Sigmoid colon (tissue), 4 donors: Measurements from ENCODE around the gene MPPED1.

Source experiments
- POLR2AphosphoS5 ChIP-seq, 4 donors: sonication (generic); formaldehyde crosslinking; IDR thresholded peaks; one replicate each; pipeline ENCODE4 v1.6.1; 2017; ENCODE audit warnings: antibody characterized with exemption in 4 of 4
- TF ChIP-seq, protein P1 (sequence below), 4 experiments: fragments of 450-650 bp in 3 of 4; fragments of 200-600 bp in 1 of 4; IDR thresholded peaks; one replicate each; pipeline ENCODE4 v1.5.1; 2016 to 2019; ENCODE audit warnings: antibody characterized with exemption in 4 of 4, mild to moderate bottlenecking in 3 of 4, moderate library complexity in 2 of 4

DNA sequence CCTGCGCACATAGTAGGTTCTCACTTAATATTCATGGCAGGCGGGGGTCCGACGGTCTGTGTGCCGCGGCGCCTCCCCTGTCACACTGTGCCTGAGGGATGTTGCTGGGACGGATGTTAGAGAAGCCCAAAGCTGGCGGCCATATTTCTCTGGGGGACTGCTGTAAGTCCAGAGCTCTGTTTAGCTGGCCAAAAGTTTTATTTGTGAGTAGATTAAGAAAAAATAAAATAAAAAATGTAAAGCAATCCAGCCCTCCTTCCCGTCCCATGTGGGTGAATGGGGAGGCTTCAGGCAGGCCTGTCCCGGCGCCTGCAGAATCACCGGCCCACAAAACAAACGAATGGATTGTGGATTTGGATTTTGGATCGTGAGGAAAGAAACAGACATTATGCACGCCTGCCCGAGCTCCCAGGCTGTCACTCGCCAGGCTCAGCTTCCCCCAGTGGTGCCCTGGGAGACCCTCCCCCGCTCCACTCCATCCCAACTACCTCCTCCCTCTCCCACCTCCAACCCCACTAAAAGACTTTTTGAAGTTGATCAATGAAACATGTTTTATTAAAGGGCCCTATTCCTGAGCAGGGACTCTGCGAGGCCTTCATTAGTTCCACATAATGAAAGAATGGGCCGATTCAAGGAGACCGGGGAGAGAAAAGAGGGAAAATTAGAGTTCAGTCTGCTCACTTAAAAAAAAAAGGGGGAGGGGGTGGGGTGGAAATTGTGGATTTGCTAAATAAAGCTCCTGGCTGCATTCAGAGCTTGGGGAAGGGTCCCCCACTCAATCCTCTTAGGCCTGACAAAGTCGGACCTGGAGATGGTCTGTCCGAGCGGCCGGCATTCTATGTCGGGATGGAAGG is 48.3 kb upstream of the MPPED1 start:
- TF ChIP-seq, protein P1, sequence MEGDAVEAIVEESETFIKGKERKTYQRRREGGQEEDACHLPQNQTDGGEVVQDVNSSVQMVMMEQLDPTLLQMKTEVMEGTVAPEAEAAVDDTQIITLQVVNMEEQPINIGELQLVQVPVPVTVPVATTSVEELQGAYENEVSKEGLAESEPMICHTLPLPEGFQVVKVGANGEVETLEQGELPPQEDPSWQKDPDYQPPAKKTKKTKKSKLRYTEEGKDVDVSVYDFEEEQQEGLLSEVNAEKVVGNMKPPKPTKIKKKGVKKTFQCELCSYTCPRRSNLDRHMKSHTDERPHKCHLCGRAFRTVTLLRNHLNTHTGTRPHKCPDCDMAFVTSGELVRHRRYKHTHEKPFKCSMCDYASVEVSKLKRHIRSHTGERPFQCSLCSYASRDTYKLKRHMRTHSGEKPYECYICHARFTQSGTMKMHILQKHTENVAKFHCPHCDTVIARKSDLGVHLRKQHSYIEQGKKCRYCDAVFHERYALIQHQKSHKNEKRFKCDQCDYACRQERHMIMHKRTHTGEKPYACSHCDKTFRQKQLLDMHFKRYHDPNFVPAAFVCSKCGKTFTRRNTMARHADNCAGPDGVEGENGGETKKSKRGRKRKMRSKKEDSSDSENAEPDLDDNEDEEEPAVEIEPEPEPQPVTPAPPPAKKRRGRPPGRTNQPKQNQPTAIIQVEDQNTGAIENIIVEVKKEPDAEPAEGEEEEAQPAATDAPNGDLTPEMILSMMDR (IDR thresholded peaks at IDR 0.05) = no peak
- TF ChIP-seq POLR2AphosphoS5 (IDR thresholded peaks at IDR 0.05) = no peak
